Progenitor cell of endocrine pancreas (in vitro differentiated cells): ENCODE data around the gene FOXN3. TPM values are rescaled to one million over a fixed set of nuclear protein-coding genes. Genes with fewer than 3 reads are reported as not detected.

Experiments used
- DNase-seq: peaks from one replicate; pipeline ENCODE4 v3.0.0; 2021; ENCODE audit warnings: low spot score; ENCODE audit not compliant: unreplicated experiment
- H3K27ac Mint-ChIP-seq: 2 replicates; pipeline ENCODE4 v1.8.0; 2021; ENCODE audit warnings: mild to moderate bottlenecking, moderate library complexity, mixed read lengths
- H3K27me3 Mint-ChIP-seq: 2 replicates; pipeline ENCODE4 v1.8.0; 2021; ENCODE audit warnings: mixed read lengths
- H3K36me3 Mint-ChIP-seq: 2 replicates; pipeline ENCODE4 v1.8.0; 2022; ENCODE audit warnings: mixed read lengths; ENCODE audit not compliant: insufficient read depth
- H3K4me1 Mint-ChIP-seq: 2 replicates; pipeline ENCODE4 v1.8.0; 2021; ENCODE audit warnings: low read depth, mixed read lengths
- H3K4me3 Mint-ChIP-seq: 2 replicates; pipeline ENCODE4 v1.8.0; 2021; ENCODE audit warnings: low read depth, mild to moderate bottlenecking, moderate library complexity, mixed read lengths
- H3K9me3 Mint-ChIP-seq: 2 replicates; pipeline ENCODE4 v1.8.0; 2021; ENCODE audit warnings: low read depth, mixed read lengths
- total RNA-seq: library from RNA; stranded (reverse); gene quantifications from 2 replicates; pipeline ENCODE4 v1.2.1, GENCODE V29; 2021
- TF ChIP-seq, protein P1 (sequence below): fragments of 200-600 bp; sonication (generic); IDR thresholded peaks from one replicate; pipeline ENCODE4 v1.5.0; 2021; ENCODE audit warnings: antibody characterized with exemption, mild to moderate bottlenecking; ENCODE audit not compliant: unreplicated experiment

The FOXN3 gene
- total RNA-seq, 1 donor from 2014 or later, result 25.8 TPM

GRCh38 chr14:89265234-89265633 lies 151.8 kb downstream of the FOXN3 start:
- peaks cover 3% of the 10 kb centered on the region for H3K27me3 Mint-ChIP-seq
- no peak for DNase-seq
- TF ChIP-seq, protein P1, sequence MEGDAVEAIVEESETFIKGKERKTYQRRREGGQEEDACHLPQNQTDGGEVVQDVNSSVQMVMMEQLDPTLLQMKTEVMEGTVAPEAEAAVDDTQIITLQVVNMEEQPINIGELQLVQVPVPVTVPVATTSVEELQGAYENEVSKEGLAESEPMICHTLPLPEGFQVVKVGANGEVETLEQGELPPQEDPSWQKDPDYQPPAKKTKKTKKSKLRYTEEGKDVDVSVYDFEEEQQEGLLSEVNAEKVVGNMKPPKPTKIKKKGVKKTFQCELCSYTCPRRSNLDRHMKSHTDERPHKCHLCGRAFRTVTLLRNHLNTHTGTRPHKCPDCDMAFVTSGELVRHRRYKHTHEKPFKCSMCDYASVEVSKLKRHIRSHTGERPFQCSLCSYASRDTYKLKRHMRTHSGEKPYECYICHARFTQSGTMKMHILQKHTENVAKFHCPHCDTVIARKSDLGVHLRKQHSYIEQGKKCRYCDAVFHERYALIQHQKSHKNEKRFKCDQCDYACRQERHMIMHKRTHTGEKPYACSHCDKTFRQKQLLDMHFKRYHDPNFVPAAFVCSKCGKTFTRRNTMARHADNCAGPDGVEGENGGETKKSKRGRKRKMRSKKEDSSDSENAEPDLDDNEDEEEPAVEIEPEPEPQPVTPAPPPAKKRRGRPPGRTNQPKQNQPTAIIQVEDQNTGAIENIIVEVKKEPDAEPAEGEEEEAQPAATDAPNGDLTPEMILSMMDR, result no peak
- no peaks in the 10 kb centered on the region for H3K9me3 Mint-ChIP-seq
- H3K4me1 Mint-ChIP-seq, result peaks cover 6% of the 10 kb centered on the region
- no peak overlapping the region for H3K27ac Mint-ChIP-seq
- H3K4me3 Mint-ChIP-seq, result no peak overlapping the region
- no peaks in the 10 kb centered on the region for H3K36me3 Mint-ChIP-seq

- TF ChIP-seq, protein P1, result no peak
- DNase-seq, result no peak
- Mint-ChIP-seq H3K9me3 (no peaks in the 10 kb centered on the region), H3K27me3 (peaks cover 3% of the 10 kb centered on the region), H3K27ac (no peak overlapping the region), H3K4me1 (peaks cover under 1% of the 10 kb centered on the region), H3K36me3 (no peaks in the 10 kb centered on the region), H3K4me3 (no peak overlapping the region)
Observed at GRCh38 chr14:89264196-89264800, 152.7 kb downstream of the FOXN3 start.

DNA sequence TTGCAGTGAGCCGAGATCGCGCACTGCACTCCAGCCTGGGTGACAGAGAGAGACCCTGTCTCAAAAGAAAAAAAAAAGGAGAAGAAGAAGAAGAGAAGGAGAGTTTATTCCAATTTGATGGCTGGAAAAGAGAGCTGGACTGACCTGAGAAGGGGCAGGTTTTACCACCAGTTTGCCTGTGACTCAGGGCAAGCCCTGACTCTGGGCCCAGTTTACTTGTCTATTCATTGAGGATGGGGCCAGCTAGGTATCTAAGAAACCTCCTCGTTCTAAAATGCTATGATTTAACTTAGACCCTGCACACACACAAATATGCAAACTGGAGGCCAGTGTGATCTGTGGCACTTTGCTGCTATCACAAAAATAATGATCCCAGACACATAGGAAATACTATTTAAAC lies 155.0 kb downstream of the FOXN3 start:
- Mint-ChIP-seq H3K27ac (no peak overlapping the region), H3K4me1 (no peaks in the 10 kb centered on the region), H3K9me3 (no peaks in the 10 kb centered on the region), H3K27me3 (peaks cover 3% of the 10 kb centered on the region), H3K4me3 (no peak overlapping the region), H3K36me3 (no peaks in the 10 kb centered on the region)
- TF ChIP-seq, protein P1, result no peak
- no peak for DNase-seq

DNA sequence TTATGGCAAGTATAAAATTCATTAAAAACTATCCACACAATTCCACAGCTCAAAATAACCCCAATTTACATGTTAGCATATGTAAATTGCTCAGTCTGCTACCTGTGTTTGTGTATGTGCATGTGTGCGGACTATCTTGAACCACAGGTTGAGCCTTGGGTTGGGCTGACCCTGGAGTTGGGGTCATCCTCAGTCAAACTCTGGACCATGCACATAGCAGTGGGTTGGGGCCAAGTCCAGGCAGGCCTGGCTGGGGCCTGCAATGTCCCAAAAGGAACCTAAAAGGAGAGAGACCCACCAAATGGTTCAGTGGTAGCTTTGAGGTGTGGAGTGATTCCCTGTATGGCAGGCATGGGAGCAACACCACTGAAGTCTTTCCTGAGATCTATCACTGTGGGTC lies 156.1 kb downstream of the FOXN3 start:
- Mint-ChIP-seq H3K9me3 (no peaks in the 10 kb centered on the region), H3K36me3 (no peaks in the 10 kb centered on the region), H3K4me1 (no peaks in the 10 kb centered on the region), H3K4me3 (no peak overlapping the region), H3K27me3 (peaks cover 3% of the 10 kb centered on the region), H3K27ac (no peak overlapping the region)
- DNase-seq, result no peak
- TF ChIP-seq, protein P1, result no peak

DNA sequence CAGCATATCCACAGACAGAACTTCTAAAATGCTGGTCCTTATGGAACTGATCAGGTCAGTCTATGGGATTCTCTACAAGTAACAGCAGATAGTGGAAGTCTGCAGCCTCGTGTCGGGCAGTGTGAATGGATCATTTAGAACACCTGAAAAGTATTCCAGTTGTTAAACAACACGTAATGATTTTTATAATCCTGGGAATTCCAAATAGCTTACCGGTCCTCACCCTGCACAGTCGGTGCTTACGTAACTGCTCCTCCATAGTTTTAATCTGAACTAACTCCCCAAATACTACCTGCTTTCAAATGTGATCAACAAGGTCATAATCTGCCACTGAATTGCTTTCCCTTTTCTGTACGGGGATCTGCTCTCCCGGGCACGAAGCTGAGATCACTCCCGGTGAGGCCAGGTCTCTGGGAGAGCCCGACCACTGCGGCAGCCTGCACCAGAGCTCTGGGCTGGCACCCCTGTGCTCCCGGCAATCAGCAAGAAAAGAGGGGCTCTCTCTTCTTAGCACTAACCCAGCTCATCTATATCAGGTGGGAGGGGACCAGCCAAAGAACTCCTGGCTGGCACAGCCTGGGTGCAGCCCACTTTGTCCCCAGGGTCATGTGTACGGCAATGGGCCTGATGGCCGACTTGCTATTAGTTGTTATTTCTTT lies 157.0 kb downstream of the FOXN3 start:
- H3K36me3 Mint-ChIP-seq, result no peaks in the 10 kb centered on the region
- TF ChIP-seq, protein P1, result no peak

More for the DNA sequence above, 157.0 kb downstream of the FOXN3 start:
- H3K27me3 Mint-ChIP-seq, result no peaks in the 10 kb centered on the region
- no peak overlapping the region for H3K4me3 Mint-ChIP-seq
- no peak for DNase-seq
- no peak overlapping the region for H3K27ac Mint-ChIP-seq
- H3K4me1 Mint-ChIP-seq, result no peaks in the 10 kb centered on the region
- no peaks in the 10 kb centered on the region for H3K9me3 Mint-ChIP-seq
